Spleen (tissue), 11 donors: ENCODE measurements around the gene LPAR3. TPM values are rescaled to one million over a fixed set of nuclear protein-coding genes. Genes with fewer than 3 reads are reported as not detected.

ENCODE experiments used
- DNase-seq: peaks from one replicate; pipeline ENCODE4 v3.0.0-alpha.2; 2020
- H3K27ac ChIP-seq, 8 donors: fragments of 200-600 bp; sonication (generic) in 7 of 8; 1 replicate in 4 of 8; 2 replicates in 4 of 8; pipeline versions ENCODE4 v1.5.0 to v1.8.0; 2016 to 2021; ENCODE audit warnings: inconsistent platforms in 4 of 8, mild to moderate bottlenecking in 4 of 8, moderate library complexity in 1 of 8
- H3K27me3 ChIP-seq, 7 donors: fragments of 200-600 bp; sonication (generic) in 6 of 7; replicated peaks in 1 of 7; 1 replicate in 4 of 7; 2 replicates in 3 of 7; pipeline versions ENCODE4 v1.5.0 to v1.8.0; 2016 to 2021; ENCODE audit warnings: inconsistent platforms in 3 of 7, mild to moderate bottlenecking in 1 of 7
- H3K36me3 ChIP-seq, 6 donors: fragments of 200-600 bp; sonication (generic) in 5 of 6; 1 replicate in 4 of 6; 2 replicates in 2 of 6; pipeline versions ENCODE4 v1.5.0 to v1.8.0; 2016 to 2021; ENCODE audit warnings: inconsistent platforms in 2 of 6
- H3K4me1 ChIP-seq, 6 donors: fragments of 200-600 bp; sonication (generic) in 5 of 6; 1 replicate in 3 of 6; 2 replicates in 3 of 6; pipeline versions ENCODE4 v1.5.0 to v1.8.0; 2016 to 2021; ENCODE audit warnings: inconsistent platforms in 3 of 6
- H3K4me3 ChIP-seq, 8 donors: fragments of 200-600 bp; sonication (generic) in 7 of 8; 1 replicate in 4 of 8; 2 replicates in 4 of 8; pipeline versions ENCODE4 v1.5.0 to v1.8.0; 2016 to 2021; ENCODE audit warnings: inconsistent platforms in 4 of 8, mild to moderate bottlenecking in 4 of 8, moderate library complexity in 2 of 8
- H3K9me3 ChIP-seq, 8 donors: fragments of 200-600 bp; sonication (generic) in 7 of 8; 1 replicate in 4 of 8; 2 replicates in 4 of 8; pipeline versions ENCODE4 v1.5.0 to v1.8.0; 2016 to 2021; ENCODE audit warnings: inconsistent platforms in 4 of 8
- CTCF ChIP-seq, 11 experiments: fragments of 200-600 bp in 7 of 11; fragments of 450-650 bp in 4 of 11; sonication (generic) in 4 of 11; IDR thresholded peaks in 8 of 11; conservative IDR thresholded peaks in 3 of 11; 1 replicate in 7 of 11; 2 replicates in 4 of 11; pipeline versions ENCODE4 v1.4.0 to v1.8.0; 2016 to 2021; ENCODE audit warnings: antibody characterized with exemption in 11 of 11, inconsistent platforms in 4 of 11, mild to moderate bottlenecking in 1 of 11
- POLR2A ChIP-seq, 3 donors: fragments of 450-650 bp; IDR thresholded peaks; one replicate each; pipeline ENCODE4 v1.5.1; 2017; ENCODE audit warnings: antibody characterized with exemption in 3 of 3, mild to moderate bottlenecking in 1 of 3
- POLR2AphosphoS5 ChIP-seq, 3 donors: sonication (generic); formaldehyde crosslinking; IDR thresholded peaks; one replicate each; pipeline ENCODE4 v1.5.1; 2017; ENCODE audit warnings: antibody characterized with exemption in 3 of 3
- WGBS, 5 donors: extraction: QIAGEN DNeasy Blood & Tissue Kit in 3 of 5; methylation state at CpG; one replicate each; pipeline versions ENCODE4 v1.1.5 to v1.1.7; 2013 to 2018; 5-methylcytosine and 5-hydroxymethylcytosine counted together
- intact Hi-C: fragments of 100-400 bp; cut with DNase I; formaldehyde crosslinking; loops from one replicate; pipeline ENCODE4 v1.15.0; 2023; ENCODE audit warnings: low total_unique reads
- polyA plus RNA-seq, 3 donors: library from polyadenylated mRNA; stranded (reverse); fragments of 200-250 nt; gene quantifications; one replicate each; pipeline ENCODE4 v1.2.1, GENCODE V29; 2013
- total RNA-seq, 7 donors: library from RNA; depleted of rRNA in 3 of 7; stranded (reverse); fragments of >200 nt in 3 of 7; fragmentation: NEBNext Ultra II Directional in 4 of 7; extraction: Animal tissue kit (Norgen Biotek cat#: 25700) in 4 of 7; gene quantifications; one replicate each; pipeline versions ENCODE4 v1.1.0 to v1.2.1, GENCODE V29; 2016 to 2021
- donor health status: healthy with polysubstance abuse.
- donor health status: DM: no; HTN: no; CAD: no; lungs with moderate emphysema.
- donor health status: DM: no; HTN: no; CAD: no.
- donor health status: Bipolar disorder and iron deficiency.
- donor health status: healthy.
- donor health status: DM: no; HTN: no; CAD: no.
- donor health status: DM: yes; HTN: yes; CAD: no.

The LPAR3 gene
- total and polyA plus RNA-seq, 10 donors = 0.03 to 0.85 (median 0.31) TPM

GRCh38 chr1:84899969-84900368 lies 7.0 kb upstream of the LPAR3 start:
- intact Hi-C loops = no loop called here

GRCh38 chr1:84896279-84896678 lies 3.3 kb upstream of the LPAR3 start:
- no peak for DNase-seq
- WGBS, 5 donors = 55 to 72% (median 63%) methylated on average over 2 of the region's 2 CpGs
- H3K27ac ChIP-seq = no peak overlapping the region
- H3K4me1 ChIP-seq = peaks cover 0 to 15% (median 14%) of the 10 kb centered on the region in 6 donors
- intact Hi-C loops = no loop called here
- H3K9me3 ChIP-seq = no peaks in the 10 kb centered on the region
- H3K36me3 ChIP-seq = no peaks in the 10 kb centered on the region
- H3K27me3 ChIP-seq = peaks cover 0 to 54% (median 27%) of the 10 kb centered on the region in 7 donors
- H3K4me3 ChIP-seq = no peak overlapping the region
- TF ChIP-seq POLR2AphosphoS5 (IDR thresholded peaks at IDR 0.05) (no peak), CTCF (IDR thresholded peaks at IDR 0.05 in 8 of 11, conservative IDR thresholded peaks at IDR 0.05 in 3 of 11) (no peak), POLR2A (IDR thresholded peaks at IDR 0.05) (no peak)

More at GRCh38 chr1:84899969-84900368, 7.0 kb upstream of the LPAR3 start:
- TF ChIP-seq POLR2AphosphoS5 (IDR thresholded peaks at IDR 0.05) (no peak), CTCF (IDR thresholded peaks at IDR 0.05 in 8 of 11, conservative IDR thresholded peaks at IDR 0.05 in 3 of 11) (no peak)
- Histone ChIP-seq H3K4me1 (no peaks in the 10 kb centered on the region), H3K9me3 (peaks cover 0 to 8% (median 3%) of the 10 kb centered on the region in 8 donors), H3K27ac (no peak overlapping the region), H3K36me3 (no peaks in the 10 kb centered on the region), H3K4me3 (no peak overlapping the region), H3K27me3 (peaks cover 0 to 17% (median 0%) of the 10 kb centered on the region in 7 donors)
- 77 to 92% (median 88%) methylated on average over 1 of the region's 1 CpG for WGBS, 5 donors
- no peak for DNase-seq

- Histone ChIP-seq H3K4me1 (peaks cover 0 to 15% (median 14%) of the 10 kb centered on the region in 6 donors), H3K36me3 (no peaks in the 10 kb centered on the region), H3K9me3 (no peaks in the 10 kb centered on the region), H3K27ac (no peak overlapping the region), H3K4me3 (no peak overlapping the region), H3K27me3 (peaks cover 0 to 46% (median 27%) of the 10 kb centered on the region in 7 donors)
- WGBS, 5 donors = 86 to 97% (median 94%) methylated on average over 2 of the region's 2 CpGs
- TF ChIP-seq POLR2A (IDR thresholded peaks at IDR 0.05) = no peak
- no peak for TF ChIP-seq CTCF (IDR thresholded peaks at IDR 0.05 in 8 of 11, conservative IDR thresholded peaks at IDR 0.05 in 3 of 11)
- no peak for TF ChIP-seq POLR2AphosphoS5 (IDR thresholded peaks at IDR 0.05)
- no peak for DNase-seq
- intact Hi-C loops = no loop called here
Observed at GRCh38 chr1:84890566-84890965, 2.4 kb downstream of the LPAR3 start.

GRCh38 chr1:84889437-84889836 lies 3.6 kb downstream of the LPAR3 start:
- WGBS, 5 donors = 37 to 68% (median 53%) methylated on average over 5 of the region's 5 CpGs
- Histone ChIP-seq H3K27ac (no peak overlapping the region), H3K36me3 (no peaks in the 10 kb centered on the region), H3K27me3 (peaks cover 0 to 34% (median 24%) of the 10 kb centered on the region in 7 donors), H3K9me3 (no peaks in the 10 kb centered on the region), H3K4me1 (peaks cover 0 to 15% (median 14%) of the 10 kb centered on the region in 6 donors), H3K4me3 (no peak overlapping the region)
- TF ChIP-seq POLR2AphosphoS5 (IDR thresholded peaks at IDR 0.05) (no peak), CTCF (IDR thresholded peaks at IDR 0.05 in 8 of 11, conservative IDR thresholded peaks at IDR 0.05 in 3 of 11) (no peak), POLR2A (IDR thresholded peaks at IDR 0.05) (no peak)
- intact Hi-C loops = no loop called here
- no peak for DNase-seq
